Inflammatory macrophage treated with lipopolysaccharide for 4 hours (primary cell): ENCODE results near the gene CSTA.

ENCODE experiments used
- DNase-seq: peaks from one replicate; pipeline ENCODE4 v3.0.0-alpha.2; 2020

Gene CSTA

GRCh38 chr3:122322095-122323075 lies 2.7 kb upstream of the CSTA start:
- DNase-seq, result peak; percentile 49

DNA sequence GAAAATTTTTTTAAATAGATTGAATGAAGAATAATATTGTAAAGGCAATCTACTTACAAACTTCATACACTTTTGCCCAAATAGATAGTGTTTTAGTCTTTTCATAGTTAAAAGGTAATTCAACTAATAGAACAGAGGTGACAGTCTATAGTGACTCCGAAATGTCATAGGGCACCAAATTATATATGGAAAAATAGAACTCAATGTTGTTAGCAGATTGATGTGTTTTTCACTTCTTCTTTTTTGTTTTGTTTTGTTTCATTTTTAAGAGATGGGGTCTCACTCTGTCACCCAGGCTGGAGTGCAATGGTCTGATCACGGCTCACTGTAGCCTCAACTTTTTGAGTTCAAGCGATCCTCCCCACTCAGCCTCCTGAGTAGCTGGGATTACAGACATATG lies 721 bp downstream of the CSTA start:
- DNase-seq, result no peak

DNA sequence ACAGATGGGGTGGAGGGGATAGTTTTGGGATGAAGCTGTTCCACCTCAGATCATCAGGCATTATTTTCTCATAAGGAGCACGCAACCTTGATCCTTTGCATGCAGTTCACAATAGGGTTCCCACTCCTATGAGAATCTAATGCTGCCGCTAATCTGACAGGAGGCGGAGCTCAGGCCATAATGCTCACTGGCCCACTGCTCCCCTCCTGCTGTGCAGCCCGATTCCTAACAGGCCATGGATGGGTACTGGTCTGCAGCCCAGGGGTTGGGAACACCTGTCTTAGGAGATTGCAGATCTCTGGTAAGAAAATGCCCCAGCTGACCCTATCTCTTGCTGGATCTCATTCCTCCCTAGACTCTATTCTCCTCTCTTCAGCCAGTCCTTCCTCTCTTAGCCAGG lies 6.8 kb downstream of the CSTA start:
- no peak for DNase-seq

- no peak for DNase-seq
Measured at GRCh38 chr3:122332551-122332950, 7.5 kb downstream of the CSTA start.

GRCh38 chr3:122342803-122343202 lies 17.8 kb downstream of the CSTA start:
- DNase-seq, result no peak

- no peak for DNase-seq
Measured at GRCh38 chr3:122343654-122344053, 18.6 kb downstream of the CSTA start.

GRCh38 chr3:122349171-122349570 lies 24.1 kb downstream of the CSTA start:
- peak; percentile 12 for DNase-seq

- DNase-seq, result peak; percentile 60
Measured at GRCh38 chr3:122350814-122351418, 25.9 kb downstream of the CSTA start.

GRCh38 chr3:122351612-122352011 lies 26.6 kb downstream of the CSTA start:
- DNase-seq, result no peak

DNA sequence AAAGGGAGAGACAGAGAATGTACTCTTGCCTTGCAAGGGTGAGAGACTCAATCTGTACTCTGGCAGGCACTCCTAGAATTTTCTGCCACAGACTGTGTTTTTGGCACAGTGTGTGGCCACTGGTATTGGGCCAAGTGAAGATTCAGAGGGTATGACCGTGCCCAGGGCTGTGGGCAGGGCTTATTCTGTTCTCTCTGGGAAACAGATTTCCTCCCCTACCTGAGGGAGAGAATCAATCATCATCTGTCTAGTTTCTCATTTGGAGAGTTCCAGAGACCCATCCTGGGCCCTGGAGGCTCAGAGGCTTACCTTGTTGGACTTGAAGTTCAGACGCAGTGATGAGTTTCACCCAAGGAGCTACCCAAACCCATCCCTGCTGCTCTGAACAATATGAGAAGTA lies 28.2 kb downstream of the CSTA start:
- DNase-seq, result no peak

DNA sequence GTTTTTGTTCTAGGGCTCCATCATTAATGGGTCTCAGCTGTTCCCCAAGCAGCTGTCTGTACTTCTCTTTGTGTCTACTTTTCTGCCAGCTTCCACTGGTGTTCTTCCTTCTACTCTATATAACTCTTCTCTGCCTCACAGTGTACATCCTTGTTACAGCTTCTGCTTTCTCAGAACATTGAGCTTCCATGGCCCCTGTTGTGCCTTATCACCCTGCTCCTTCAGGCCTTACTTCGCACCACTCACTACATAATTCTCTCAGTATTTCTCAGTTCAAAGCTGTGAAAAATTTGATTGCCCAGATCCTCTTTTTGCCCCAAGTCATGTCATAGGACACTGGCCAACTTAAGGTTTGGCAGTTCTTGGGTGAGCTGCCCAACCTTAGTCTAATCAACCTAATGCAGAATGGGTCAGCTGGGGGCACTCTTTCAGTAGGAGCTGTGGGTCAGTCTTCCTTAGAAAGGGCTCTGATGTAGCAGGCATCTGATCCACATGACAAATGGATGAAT lies 28.9 kb downstream of the CSTA start:
- no peak for DNase-seq

DNA sequence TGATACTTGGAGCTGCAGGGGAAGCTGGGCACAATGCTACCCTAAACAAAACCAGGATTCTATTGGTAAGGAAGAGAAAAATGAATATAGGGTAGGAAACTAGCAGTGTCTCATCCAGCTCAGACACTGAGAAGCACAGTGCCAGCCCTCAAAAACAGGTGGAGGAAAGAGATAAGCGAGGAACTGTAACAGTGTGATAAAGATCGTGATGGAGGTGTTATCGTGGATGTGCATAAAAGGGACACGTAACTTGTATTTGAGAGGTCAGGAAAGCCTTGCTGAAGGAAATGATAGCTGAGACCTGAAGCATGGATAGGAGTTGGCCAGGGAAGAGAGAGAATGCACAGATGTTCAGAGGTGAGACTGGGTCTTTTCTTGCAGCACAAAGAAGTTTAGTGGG lies 30.6 kb downstream of the CSTA start:
- no peak for DNase-seq

- peak; percentile 49 for DNase-seq
Measured at GRCh38 chr3:122356402-122356801, 31.4 kb downstream of the CSTA start.

DNA sequence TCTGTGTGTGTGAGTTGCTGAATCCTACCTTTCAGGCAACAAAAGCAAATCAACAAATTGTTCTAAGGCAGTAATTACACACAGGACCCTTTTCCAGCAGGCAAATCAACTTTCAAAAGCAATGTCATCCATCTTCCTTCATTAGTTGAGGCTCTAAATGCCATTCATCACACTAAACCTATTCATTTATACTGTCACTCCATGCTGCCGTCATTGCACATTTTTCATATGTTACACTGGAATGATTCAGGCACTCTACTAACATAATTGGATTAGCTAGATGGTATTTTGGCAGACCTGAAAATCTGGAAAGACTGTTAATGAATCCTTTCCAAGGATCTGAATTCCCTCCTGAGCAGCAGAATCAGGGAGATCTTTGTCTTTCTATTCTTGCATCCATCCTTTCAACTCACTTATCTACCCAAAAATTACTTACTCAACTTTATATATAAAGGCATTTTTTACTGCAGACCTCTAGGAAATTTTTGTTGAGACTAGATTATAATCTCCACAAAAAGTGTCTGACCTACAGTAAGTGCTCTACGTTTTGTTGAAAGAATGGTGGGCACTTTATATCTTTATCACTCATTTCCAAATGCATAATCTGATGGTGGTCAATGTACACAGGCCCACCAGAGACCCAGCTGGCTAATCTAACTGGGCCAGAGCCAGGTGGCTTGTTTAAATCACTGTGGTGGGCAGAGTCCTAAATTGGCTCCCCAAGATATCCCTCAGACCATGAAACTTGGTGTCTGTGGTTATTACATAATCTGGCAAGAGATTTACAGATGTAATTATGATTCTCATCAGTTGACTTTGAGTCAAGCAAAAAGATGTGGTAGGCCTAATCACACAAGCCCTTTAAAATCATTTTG lies 33.0 kb downstream of the CSTA start:
- DNase-seq, result peak; percentile 21

DNA sequence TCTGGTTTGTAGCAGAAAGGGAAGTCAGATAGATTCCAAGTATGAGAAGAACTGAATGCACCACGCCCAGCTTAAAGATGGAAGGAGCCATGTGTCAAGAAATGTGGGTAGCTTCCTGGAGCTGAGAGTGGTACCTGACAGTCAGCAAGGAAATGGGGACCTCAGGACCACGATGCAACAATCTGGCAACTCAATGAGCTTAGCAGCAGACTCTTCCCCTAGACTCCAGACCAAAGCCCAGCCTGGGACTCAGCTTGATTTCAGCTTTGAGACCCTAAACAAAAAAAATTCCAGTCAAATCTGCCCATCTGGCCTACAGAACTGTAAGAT lies 33.6 kb downstream of the CSTA start:
- DNase-seq, result no peak

DNA sequence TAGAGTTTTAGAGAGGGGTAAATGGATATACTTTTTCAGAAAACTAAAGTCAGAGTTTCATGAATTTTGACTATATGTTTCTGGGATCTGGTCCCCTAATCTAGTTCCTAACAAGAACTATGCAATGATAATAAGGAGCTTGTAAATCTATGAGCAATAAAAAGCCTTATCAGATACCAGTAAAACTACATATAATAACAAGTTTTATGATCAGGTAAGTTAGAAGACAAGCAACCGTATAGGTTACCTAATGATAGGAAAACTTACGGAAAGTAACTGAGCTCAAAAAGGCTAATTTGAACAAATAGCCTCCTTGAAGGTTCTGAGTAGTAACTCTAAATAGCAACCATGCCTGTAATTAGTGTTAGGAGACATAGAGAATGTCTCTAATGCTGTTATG lies 37.0 kb downstream of the CSTA start:
- no peak for DNase-seq

- DNase-seq, result peak; percentile 50
Measured at GRCh38 chr3:122364490-122364889, 39.4 kb downstream of the CSTA start.

DNA sequence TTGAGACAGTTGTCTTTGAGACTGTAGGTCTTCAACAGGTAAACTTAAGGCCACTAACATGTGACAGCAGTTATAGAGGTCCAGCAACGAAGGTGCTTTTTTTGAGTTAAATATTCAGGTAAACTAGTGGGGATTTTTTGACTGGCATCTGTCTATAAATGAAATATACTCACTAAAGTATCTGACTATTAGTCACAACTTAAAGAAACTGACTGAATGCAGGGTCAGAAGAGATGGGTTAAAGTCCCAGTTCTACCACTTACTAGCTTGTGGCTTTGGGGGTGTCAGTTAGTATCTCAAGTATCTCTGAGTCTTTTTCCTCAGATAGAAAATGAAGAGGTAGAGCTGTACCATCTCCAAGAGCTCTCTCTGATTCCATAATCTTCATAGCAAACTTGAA lies 40.0 kb downstream of the CSTA start:
- no peak for DNase-seq

- peak; percentile 74 for DNase-seq
Measured at GRCh38 chr3:122365582-122366378, 40.7 kb downstream of the CSTA start.

GRCh38 chr3:122366379-122366749 lies 41.3 kb downstream of the CSTA start:
- DNase-seq, result no peak

- DNase-seq, result no peak
Measured at GRCh38 chr3:122374034-122374433, 49.0 kb downstream of the CSTA start.

DNA sequence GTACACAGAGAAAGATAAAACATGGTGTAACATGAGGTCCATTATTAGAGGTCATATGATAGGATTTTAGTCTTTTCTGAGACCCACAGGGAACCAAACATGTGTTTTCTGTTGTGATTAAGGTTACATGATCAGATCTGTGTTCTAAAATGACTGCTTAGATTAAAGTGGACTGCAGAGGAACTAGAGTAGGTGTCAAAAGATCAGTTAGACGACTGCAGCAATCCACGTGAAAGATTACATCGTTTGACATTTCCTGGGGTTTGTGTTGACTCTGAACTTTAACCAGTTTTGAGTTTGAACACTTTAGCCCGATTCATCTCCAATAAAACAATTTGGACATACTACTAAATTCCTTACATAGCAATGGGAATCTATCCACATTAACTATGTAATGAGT lies 52.9 kb downstream of the CSTA start:
- DNase-seq, result no peak
